HS-27A (cell line): Measurements from ENCODE around the gene UEVLD.
A peak's percentile ranks its signal among the peaks of the same experiment; 100 is the strongest.

ENCODE experiments used
- DNase-seq: peaks from one replicate; pipeline ENCODE4 v3.0.0-alpha.2; 2012; ENCODE audit warnings: low read depth, missing footprints

Gene UEVLD

DNA sequence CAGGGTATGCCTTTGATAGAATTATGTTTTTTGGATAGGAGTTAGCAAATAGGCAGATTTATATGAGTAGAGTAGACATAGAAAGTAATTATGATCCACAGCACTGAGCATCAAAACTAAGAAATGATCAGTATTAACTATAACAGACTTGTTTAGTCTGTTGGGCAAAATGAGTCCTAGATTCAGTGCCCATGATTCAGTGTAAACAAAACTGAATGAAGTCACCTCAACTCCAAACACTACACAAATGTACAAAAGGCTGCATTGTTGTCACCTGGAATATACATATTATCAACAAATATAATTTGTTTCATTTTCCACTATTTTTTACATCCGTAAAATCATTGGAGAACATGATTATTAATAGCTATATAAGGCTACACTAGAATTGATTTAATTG lies 6.7 kb downstream of the UEVLD start:
- DNase-seq, result no peak

DNA sequence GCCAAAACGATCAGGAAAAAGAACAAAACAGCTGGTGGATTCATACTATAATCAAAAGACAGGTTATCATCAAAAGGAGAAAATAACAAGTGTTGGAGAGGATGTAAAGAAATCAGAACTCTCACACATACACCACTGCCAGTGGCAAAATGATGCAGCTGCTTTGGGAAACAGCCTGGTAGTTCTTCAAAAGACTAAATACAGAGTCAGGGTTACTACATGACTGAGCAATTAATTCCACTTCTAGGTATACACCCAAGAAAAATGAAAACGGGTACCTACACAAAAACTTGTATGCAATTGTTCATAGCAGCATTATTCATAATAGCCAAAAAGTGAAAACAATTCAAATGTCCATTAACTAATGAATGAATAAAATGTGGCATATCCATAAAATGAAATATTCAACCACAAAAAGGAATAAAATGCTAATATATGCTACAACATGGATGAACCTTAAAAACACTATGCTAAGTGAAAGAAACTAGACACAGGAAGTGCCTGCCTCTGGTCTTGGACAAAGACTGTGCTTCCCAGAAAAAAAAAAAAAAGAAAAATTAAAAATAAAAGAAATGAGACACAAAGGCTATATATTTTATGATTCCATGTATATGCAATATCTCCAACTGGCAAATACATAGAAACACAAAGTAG lies 8.3 kb downstream of the UEVLD start:
- DNase-seq, result no peak

DNA sequence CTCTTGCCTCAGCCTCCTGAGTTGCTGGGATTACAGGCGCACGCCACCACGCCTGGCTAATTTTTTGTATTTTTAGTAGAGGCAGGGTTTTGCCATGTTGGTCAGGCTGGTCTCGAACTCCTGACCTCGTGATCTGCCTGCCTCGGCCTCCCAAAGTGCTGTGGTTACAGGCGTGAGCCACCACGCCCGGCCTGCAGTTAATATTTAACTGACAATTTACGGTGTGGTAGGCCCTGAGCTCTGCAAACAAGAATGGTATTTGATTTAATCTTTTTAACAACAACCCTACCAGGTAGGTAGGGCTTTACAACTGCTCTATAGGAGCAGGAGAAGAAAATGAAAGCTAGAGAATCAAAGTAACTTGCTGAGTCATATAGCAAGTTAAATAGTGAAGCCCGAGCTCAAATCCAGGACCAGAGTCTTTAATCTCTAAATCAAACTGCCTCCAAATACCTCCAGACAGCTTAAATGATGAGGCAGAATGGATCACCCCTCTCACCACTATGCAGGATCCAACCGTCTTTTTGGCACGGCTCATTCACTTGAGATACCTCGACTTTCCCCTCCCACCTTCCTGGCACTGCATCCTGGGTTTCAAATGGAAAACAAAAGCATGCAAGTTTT lies 9.4 kb downstream of the UEVLD start:
- no peak for DNase-seq

DNA sequence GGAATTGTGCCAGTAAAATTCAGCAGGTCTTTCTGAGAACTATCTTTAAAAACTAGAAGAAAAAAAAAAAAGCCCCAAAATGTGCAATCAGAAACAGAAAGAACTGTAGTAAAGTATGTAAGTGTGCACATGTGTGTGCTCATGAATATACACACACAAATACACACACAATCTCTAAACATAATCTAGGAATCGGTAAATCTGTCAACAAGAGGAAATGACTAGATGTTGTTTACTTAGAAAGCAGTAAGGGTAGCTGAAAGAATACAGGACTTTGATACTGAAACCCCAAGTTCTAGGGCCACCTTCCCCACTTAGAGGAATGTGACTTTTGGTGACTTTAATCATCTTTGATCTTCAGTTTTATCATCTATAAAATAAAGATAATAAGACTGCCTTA lies 13.2 kb downstream of the UEVLD start:
- no peak for DNase-seq

DNA sequence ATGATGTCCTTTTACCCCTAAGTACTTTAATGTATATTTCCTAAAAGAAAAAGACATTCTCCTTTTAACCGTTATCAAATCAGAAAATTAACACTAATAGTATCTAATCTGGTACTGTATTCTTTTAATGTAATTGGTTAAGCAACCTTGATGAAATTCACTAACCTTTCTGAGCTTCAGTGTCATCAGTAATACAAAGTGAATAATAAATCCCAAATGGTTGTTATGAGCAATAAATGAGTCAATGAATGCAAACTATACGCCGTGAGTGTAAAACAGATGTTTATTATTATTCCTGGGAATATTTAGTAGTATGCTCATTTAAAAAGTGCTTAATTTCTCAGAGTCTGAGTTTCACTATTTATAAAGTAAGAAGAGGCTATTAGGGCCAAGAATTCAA lies 21.5 kb downstream of the UEVLD start:
- DNase-seq, result no peak

DNA sequence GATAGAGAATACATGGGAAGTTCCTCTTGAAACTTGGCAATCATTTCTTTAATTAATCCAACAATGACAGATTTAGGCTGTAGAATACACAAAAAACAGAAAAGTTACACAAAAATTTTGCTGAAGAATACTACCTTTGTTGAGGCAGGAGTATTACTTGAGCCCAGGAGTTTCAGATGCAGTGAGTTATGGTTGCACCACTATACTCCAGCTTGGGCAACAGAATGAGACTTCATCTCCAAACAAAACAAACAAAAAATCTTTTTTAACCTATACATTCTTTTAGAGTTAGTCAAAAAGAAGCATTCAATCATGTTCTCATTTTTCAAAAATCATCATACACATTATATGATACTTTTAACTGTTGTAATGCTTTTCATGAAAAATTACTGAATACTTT lies 22.1 kb downstream of the UEVLD start:
- DNase-seq, result no peak

DNA sequence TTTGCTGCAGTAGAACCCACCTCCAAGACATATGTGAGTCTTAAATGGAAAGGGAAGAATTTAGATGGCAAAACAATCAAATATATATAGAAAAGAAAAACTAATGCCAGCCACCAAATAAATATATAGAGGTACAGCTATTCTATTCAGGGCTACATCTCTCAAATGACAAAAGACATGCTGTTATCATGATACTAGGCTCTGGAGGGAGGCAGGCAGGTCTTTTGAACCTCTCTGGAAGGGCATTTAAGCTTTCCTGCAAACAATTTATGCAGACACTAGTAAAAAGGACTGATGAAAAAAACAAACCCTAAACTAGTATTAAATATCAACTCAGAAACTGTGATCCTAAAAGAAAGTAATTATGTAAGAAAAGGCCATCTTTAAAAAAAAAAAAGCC lies 24.4 kb downstream of the UEVLD start:
- no peak for DNase-seq

DNA sequence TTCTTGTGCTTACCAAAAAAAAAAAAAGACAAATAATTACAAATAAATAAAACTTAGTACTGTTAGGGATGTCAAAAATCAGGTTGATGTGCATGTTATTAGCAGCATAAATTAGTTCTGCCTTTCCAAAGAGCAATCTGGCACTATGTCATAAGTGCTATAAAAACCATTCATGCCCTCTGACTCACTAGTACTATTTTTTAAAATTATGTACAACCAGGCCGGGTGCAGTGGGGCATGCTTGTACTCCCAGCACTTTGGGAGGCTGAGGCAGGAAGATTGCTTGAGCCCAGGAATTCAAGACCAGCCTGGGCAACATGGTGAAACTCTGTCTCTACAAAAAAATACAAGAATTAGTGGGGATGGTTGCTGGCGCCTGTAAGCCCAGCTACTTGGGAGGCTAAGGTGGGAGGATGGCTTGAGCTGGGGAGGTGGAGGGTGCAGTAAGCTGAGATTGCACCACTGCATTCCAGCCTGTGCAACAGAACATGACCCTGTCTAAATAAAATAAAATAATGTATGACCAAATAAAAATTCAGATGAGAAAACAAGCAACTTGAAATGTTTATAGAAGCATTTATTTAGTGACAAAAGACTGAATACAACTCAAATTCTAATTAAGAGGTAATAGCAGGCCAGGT lies 25.3 kb downstream of the UEVLD start:
- DNase-seq, result no peak

DNA sequence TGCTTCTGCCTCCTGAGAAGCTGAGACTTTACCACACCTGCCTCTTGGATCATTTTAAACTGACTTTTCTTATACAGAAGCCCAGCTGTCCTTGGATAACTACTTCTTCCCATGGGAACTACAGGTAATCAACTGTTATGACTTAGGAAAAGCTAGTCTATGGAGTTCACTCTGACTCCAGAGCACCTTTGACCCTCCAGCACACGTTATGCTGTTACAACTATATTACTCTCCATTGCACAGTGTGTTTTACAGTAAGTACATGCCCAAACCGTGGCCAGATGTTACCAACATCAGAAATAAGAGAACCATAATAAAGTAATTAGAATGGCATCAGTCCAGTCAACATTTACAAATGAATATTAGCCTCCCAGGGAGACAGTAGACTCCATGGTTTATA lies 40.5 kb downstream of the UEVLD start:
- no peak for DNase-seq

DNA sequence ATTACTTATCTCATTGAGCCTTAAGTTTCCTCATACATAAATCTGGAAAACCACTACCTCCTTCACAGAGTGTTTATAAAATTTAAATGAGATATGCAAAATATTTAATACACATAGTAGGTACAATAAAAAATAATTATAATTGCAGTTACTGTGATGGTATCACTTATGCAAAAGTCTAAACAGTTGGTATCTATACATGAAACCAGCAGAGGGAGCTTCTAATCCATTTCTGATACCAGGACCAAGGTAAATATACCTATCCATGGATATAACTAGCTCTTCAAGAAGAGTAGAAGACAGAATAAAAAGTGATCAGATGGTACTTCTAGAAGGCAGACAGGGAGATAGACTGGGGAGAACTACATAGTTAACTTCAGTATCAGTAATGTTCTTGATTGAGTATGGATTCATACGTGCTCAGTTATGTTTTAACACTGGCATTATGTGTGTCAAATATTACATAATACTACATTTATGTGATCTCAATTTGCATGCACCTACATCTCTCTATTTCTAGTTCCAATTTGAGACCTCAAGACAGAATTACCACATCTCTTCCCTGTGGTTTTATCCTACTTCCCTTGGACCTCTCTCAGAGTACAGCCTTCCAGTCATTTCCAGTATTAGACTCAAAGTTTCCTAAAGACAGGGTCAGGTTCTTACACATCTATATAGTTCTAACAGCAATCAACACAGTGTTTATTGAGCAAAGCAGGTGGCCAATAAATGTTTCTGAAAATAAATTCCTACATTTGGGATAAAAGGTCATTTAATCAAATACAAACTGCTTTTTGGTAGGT lies 48.1 kb downstream of the UEVLD start:
- no peak for DNase-seq

DNA sequence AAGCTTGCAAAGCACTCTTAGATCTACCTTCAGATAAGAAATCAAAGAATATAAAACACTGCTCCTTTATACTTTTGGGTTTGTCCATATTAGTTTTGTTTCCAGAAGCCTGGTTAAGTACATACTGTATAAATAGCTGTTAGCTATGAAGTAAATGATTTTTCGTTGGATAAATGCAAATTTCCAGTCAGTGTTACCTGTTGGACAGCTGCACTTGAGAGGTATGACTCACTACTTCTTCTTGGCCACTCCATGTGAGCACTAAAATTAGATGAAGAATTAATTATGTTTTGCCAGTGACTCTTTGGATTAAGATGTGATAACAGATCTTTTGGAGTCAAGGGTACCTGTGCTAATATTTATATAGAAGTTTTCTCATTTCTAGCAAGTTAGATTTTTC lies 52.3 kb downstream of the UEVLD start:
- no peak for DNase-seq

DNA sequence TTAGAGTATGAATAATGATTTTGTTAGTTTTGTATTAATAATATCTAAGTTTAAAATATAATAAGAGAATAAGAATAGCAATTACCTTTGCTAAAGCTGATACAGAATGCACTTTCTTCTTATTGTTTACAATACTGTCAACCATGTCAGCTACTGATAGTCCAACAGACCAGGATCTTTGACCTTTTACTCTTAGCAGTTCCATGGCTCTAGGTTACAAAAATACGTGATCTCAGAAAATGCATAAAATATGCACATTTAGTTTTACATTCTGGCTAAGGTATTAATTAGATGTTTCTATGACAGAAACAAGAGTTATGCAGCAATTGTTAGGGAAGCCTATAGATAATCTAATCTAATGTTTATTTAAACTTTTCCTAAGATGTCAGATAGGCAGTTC lies 54.3 kb downstream of the UEVLD start:
- DNase-seq, result no peak

DNA sequence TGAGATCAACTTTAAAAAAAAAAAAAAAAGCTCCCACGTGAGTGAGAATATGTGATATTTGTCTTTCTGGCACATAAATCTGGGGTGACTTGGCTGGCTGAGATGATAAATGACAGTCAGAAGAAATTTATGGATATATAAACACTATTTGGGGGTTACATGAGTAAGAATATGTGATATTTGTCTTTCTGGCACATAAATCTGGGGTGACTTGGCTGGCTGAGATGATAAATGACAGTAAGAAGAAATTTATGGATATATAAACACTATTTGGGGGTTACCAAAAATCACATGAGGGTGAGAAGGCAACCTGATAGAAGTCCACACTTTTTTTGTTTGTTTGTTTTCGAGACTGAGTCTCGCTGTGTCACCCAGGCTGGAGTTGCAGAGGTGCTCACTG lies 55.2 kb downstream of the UEVLD start:
- DNase-seq, result no peak

DNA sequence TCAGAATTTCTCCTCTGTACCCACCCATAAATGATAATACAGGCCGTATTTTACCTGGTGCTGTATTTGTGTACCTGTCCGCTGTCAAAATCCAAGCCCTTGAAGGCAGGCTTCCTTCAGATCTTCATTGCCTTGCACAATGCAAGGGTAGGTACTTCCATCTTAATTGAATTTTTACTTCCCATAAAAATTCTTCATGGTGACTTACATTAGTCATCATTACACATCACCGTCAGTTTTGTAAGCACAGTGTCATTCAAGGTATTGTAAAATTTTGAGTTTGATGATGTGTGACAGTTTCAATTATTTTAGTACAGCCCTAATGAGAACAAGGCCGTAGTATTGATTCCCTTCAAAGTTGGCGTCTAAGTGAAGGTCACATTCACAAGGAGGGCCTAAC lies 61.0 kb downstream of the UEVLD start:
- DNase-seq, result peak; percentile 14

DNA sequence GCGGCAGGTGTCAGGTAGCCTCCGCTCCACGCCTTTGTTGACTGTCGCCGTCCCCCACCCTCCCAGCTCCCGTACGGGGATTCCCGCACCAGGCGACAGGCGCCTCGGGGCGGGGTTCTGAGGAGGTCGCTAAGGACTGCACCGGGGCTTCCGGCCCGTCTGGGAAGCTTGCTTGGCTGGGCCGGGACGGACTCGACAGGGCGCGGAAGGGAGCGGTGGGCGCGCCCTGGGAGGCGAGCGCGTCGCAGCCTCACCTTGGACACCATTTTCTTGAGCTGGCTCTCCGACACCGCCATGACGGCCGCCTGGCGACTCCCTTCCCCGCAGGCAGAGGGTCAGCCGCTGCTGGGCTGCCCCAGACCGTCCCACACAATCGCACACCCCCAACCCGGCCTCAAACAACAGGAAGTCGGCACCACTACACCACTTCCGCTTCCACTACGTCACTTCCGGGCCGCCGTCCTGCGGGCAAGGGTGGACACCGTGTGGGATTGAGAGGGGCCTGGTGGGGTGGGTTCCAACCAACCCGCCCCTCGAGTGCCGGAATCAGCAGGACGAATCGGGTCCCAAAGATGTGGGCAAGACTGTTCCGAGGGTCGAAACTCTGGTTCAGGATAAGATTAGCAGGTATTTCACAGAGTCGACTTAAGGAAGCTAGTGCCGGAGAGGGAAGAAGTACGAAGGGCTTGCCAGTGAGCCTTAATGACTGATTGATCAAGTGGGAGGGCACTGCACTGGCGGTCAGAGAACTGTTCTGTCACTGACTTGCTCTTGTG lies 61.8 kb downstream of the UEVLD start, which contains the start of gene TSG101:
Gene TSG101, minus strand, starts transcription at position 422 of the 776 bp plus-strand sequence. Its CDS starts 126 bp downstream, at position 296.
- peak; percentile 88 for DNase-seq

DNA sequence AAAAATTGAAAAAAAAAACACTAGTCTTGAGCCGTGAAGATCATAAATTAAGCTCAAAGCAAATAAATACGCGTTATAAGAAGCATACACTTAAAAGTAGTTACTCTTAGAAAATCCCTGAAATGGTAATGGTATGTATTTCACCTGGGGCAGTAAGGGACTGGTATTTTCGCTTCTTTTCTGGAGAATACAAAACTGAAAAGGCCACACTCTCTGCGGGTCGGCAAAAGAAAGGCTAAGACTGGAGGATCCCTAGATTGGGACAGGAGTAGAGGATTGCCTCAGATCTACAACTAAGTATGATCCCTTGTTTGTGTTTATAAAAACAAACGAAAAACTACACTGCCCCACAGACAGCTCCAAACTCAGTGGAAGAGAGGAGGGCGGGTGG lies 62.4 kb downstream of the UEVLD start:
- peak; percentile 23 for DNase-seq

DNA sequence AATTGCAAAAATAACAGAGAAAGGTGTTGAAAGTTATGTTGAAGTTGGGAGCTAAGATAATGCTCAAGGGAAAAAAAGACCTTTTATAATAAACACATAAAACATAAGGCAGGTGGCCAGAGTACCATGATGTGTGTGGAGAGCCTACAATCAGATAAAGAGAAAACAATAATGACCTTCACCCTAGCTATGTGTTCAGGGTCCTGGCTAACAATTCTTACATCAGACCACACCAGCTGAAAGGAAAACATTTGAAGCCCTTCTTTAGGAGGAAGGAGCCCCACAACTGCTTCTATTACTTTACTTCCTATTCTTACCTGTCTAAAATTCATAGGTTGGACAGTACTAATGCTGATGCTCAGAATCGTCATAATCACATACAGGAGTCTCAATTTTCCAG lies 64.3 kb downstream of the UEVLD start:
- DNase-seq, result no peak

DNA sequence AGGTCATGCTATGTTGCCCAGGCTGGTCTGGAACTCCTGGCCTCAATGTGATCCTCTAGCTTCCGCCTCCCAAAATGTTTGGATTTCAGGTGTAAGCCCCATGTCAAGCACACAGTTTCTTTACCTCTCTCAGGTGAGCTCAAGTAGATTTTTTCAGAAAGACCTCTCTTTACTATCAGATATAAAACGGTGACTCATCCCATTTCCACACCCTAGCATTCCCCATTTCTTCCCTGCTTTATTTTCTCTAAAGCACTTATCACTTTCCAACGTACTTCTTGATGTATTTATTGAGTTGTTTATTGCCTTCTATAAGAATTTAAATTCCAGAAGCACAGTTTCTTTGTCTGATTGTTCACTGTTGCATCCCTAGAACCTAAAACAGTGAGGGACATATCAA lies 65.5 kb downstream of the UEVLD start:
- no peak for DNase-seq

DNA sequence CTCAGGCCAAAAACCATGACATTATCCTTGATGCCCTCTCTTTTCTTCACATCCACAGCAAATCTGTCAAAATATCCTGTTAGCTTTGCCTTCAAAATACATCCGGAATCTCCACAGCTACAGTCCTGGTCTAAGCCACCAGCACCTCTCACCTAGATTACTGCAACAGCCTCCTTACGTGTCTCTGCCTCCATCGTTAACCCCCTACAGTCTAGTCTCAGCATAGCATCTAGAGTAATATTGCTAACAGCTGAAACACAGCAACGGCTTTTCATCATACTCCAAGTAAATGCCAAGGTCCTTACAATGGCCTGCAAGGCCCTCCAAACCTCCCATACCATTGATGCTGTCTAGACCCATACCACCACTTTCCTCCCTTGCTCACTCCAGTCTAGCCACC lies 66.1 kb downstream of the UEVLD start:
- no peak for DNase-seq

DNA sequence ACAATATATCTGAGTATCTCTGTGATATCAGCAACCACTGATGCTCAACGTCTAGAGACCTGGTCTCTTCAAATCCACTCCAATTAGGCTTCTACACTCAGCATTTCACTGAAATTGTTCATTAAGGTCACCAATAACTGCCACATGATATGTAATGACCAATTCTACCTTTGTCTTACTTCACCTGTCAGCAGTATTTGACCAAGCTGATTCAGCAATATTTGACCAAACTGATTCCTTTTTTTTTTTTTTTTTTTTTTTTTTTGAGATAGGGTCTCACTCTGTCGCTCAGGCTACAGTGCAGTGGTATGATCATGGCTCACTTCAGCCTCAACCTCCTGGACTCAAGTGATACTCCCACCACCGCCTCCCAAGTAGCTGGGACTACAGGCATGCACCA lies 67.4 kb downstream of the UEVLD start:
- DNase-seq, result no peak

DNA sequence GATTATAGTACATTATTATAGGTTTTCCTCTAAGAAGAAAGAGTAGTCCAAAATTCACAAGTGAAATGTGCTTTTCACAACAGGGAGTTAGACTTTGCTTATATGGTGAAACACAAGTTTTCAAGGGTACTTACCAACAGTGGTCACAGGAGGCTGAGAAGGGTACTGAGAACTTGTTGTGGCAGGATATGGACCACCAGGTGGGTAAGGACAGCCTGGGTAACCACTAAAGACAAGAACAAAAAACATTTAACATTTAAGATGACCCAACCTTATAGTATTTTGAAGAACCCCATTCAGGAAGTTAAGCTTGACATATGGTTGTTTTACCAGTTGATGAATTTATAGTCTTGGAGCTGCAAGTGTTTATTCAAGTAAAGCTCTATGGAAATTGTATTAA lies 86.2 kb downstream of the UEVLD start:
- DNase-seq, result no peak

DNA sequence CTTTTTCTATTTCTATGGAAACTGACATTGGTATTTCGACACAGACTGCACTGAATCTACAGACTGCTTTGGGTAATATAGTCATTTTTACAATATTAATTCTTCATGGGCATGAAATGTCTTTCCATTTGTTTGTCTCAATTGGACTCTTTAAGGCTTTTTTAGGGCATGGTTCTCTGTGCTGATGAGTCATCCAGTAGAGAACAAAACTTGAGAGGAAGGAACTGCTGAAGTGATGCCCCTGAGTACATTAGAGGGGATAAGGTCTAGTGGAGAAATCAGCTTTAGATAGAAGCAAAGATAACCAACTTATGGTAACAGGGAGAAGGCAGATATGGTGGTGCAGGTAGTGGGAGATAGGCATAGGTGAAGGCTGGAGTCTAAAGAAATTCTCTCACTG lies 86.9 kb downstream of the UEVLD start:
- no peak for DNase-seq
